ENCODE data around the gene RHEX.
"Not testable (repeated sequence)": the region's sequence is repeated elsewhere in the genome, so short reads cannot be mapped to it uniquely, and the experiment has no call there.

The RHEX gene, protein sequence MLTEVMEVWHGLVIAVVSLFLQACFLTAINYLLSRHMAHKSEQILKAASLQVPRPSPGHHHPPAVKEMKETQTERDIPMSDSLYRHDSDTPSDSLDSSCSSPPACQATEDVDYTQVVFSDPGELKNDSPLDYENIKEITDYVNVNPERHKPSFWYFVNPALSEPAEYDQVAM

DNA sequence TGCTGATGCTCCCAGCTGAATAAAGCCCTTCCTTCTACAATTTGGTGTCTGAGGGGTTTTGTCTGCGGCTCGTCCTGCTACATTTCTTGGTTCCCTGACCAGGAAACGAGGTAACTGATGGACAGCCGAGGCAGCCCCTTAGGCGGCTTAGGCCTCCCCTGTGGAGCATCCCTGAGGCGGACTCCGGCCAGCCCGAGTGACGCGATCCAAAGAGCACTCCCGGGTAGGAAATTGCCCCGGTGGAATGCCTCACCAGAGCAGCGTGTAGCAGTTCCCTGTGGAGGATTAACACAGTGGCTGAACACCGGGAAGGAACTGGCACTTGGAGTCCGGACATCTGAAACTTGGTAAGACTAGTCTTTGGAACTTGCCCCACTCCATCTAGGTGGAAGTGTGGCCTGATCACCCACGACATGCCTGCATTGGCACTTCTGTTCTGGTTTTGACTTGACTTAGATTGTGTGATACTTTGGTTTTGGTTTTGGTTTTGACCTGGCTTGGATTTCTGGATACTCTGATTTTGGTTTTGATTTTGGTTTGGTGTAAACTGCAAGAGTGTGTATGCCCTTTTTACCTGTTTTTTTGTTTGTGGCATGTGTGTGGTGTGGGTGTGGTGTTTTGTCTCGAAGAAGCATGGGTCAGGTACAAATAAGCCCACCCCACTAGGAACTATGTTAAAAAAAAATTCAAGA, at the start of gene RHEX:
TSS of gene RHEX (plus strand) at position 255 of the 692 bp plus-strand sequence. CDS start 44,656 bp downstream, outside the sequence.
- Mint-ChIP-seq H3K27me3 (ENCODE audit: low read depth) (peaks cover 30% of the 10 kb centered on the region), H3K4me1 (ENCODE audit: low read depth) (peaks cover 39% of the 10 kb centered on the region), H3K4me3 (peak within 1 kb of the TSS; percentile 35), H3K27ac (peak within 1 kb of the TSS; percentile 69)
- not testable (repeated sequence) for H3K9me3 Mint-ChIP-seq; H3K36me3 Mint-ChIP-seq (ENCODE audit: low read depth)

- Mint-ChIP-seq H3K36me3 (ENCODE audit: low read depth) (no peaks in the 10 kb centered on the region), H3K27me3 (ENCODE audit: low read depth) (peaks cover 7% of the 10 kb centered on the region), H3K4me1 (ENCODE audit: low read depth) (peaks cover 7% of the 10 kb centered on the region), H3K9me3 (no peaks in the 10 kb centered on the region), H3K4me3 (no peak overlapping the region), H3K27ac (no peak overlapping the region)
Observed at GRCh38 chr1:206003854-206004800, 48.8 kb upstream of the RHEX start.

- Mint-ChIP-seq H3K27ac (no peak overlapping the region), H3K9me3 (no peaks in the 10 kb centered on the region), H3K4me1 (ENCODE audit: low read depth) (peaks cover 7% of the 10 kb centered on the region), H3K4me3 (no peak overlapping the region), H3K36me3 (ENCODE audit: low read depth) (no peaks in the 10 kb centered on the region), H3K27me3 (ENCODE audit: low read depth) (peaks cover 7% of the 10 kb centered on the region)
Observed at GRCh38 chr1:206004826-206005225, 48.1 kb upstream of the RHEX start.

DNA sequence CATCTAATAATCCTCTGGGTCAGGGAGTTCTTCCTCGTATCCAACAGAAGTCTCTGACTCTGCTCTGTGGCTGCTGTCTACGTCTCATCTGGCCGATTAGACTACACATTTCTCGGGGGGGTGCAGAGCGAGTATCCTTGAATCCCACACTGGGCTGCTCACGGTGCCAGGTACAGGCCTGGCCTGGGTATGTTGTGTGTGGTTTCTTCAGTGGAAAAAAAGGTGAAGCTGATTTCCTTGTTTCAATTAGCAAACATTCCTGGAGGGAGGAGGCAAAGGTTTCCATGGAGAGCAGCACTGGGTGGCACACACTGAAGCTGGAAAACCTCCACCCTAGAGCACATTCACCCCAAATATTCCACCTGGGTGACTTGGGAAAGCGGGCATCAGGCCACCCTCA, 47.7 kb upstream of the RHEX start:
- Mint-ChIP-seq H3K27me3 (ENCODE audit: low read depth) (peaks cover 7% of the 10 kb centered on the region), H3K4me3 (no peak overlapping the region), H3K4me1 (ENCODE audit: low read depth) (peaks cover 7% of the 10 kb centered on the region), H3K27ac (no peak overlapping the region), H3K36me3 (ENCODE audit: low read depth) (no peaks in the 10 kb centered on the region), H3K9me3 (no peaks in the 10 kb centered on the region)

GRCh38 chr1:206005778-206006180, 47.2 kb upstream of the RHEX start:
- H3K4me1 Mint-ChIP-seq (ENCODE audit: low read depth), result peaks cover 7% of the 10 kb centered on the region
- H3K36me3 Mint-ChIP-seq (ENCODE audit: low read depth), result no peaks in the 10 kb centered on the region
- no peak overlapping the region for H3K27ac Mint-ChIP-seq
- no peak overlapping the region for H3K4me3 Mint-ChIP-seq
- no peaks in the 10 kb centered on the region for H3K9me3 Mint-ChIP-seq
- H3K27me3 Mint-ChIP-seq (ENCODE audit: low read depth), result peaks cover 7% of the 10 kb centered on the region

- Mint-ChIP-seq H3K27ac (no peak overlapping the region), H3K4me1 (ENCODE audit: low read depth) (peaks cover 8% of the 10 kb centered on the region), H3K27me3 (ENCODE audit: low read depth) (peaks cover 7% of the 10 kb centered on the region), H3K4me3 (no peak overlapping the region), H3K9me3 (no peaks in the 10 kb centered on the region), H3K36me3 (ENCODE audit: low read depth) (no peaks in the 10 kb centered on the region)
Observed at GRCh38 chr1:206006946-206007345, 46.0 kb upstream of the RHEX start.

GRCh38 chr1:206010060-206010459, 42.9 kb upstream of the RHEX start:
- H3K4me1 Mint-ChIP-seq (ENCODE audit: low read depth), result peaks cover 18% of the 10 kb centered on the region
- H3K9me3 Mint-ChIP-seq, result no peaks in the 10 kb centered on the region
- no peak overlapping the region for H3K4me3 Mint-ChIP-seq
- no peaks in the 10 kb centered on the region for H3K36me3 Mint-ChIP-seq (ENCODE audit: low read depth)
- H3K27ac Mint-ChIP-seq, result no peak overlapping the region
- H3K27me3 Mint-ChIP-seq (ENCODE audit: low read depth), result peaks cover 7% of the 10 kb centered on the region

DNA sequence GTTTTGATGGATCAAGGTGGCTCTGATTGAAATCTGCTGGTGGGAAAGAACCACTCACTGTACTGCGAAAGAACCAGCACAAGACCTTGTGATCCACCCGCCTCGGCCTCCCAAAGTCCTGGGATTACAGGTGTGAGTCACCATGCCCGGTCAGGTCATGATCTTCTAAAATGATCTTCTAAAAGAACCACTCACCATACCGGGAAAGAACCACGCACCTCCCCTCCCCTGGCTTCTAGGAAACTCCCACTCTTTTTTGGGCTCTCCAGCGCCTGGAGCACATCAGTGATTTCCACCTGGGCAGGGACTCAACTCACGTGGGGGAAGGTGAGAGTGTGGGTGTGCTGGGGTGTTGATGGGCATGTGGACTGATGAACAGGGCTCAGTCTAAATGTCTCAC, 41.9 kb upstream of the RHEX start:
- peaks cover 17% of the 10 kb centered on the region for H3K4me1 Mint-ChIP-seq (ENCODE audit: low read depth)
- no peak overlapping the region for H3K4me3 Mint-ChIP-seq
- no peaks in the 10 kb centered on the region for H3K36me3 Mint-ChIP-seq (ENCODE audit: low read depth)
- no peak overlapping the region for H3K27ac Mint-ChIP-seq
- peaks cover 7% of the 10 kb centered on the region for H3K27me3 Mint-ChIP-seq (ENCODE audit: low read depth)
- no peaks in the 10 kb centered on the region for H3K9me3 Mint-ChIP-seq

- H3K27me3 Mint-ChIP-seq (ENCODE audit: low read depth), result peaks cover 5% of the 10 kb centered on the region
- H3K27ac Mint-ChIP-seq, result no peak overlapping the region
- H3K4me1 Mint-ChIP-seq (ENCODE audit: low read depth), result peaks cover 16% of the 10 kb centered on the region
- no peaks in the 10 kb centered on the region for H3K9me3 Mint-ChIP-seq
- no peak overlapping the region for H3K4me3 Mint-ChIP-seq
- H3K36me3 Mint-ChIP-seq (ENCODE audit: low read depth), result no peaks in the 10 kb centered on the region
Observed at GRCh38 chr1:206012086-206012859, 40.7 kb upstream of the RHEX start.

- no peak overlapping the region for H3K27ac Mint-ChIP-seq
- H3K27me3 Mint-ChIP-seq (ENCODE audit: low read depth), result peaks cover 13% of the 10 kb centered on the region
- H3K9me3 Mint-ChIP-seq, result no peaks in the 10 kb centered on the region
- H3K4me1 Mint-ChIP-seq (ENCODE audit: low read depth), result peaks cover 16% of the 10 kb centered on the region
- no peak overlapping the region for H3K4me3 Mint-ChIP-seq
- H3K36me3 Mint-ChIP-seq (ENCODE audit: low read depth), result peaks cover 1% of the 10 kb centered on the region
Observed at GRCh38 chr1:206013026-206013795, 39.8 kb upstream of the RHEX start.

GRCh38 chr1:206014601-206015000, 38.4 kb upstream of the RHEX start:
- H3K4me3 Mint-ChIP-seq, result no peak overlapping the region
- peaks cover 24% of the 10 kb centered on the region for H3K27me3 Mint-ChIP-seq (ENCODE audit: low read depth)
- H3K9me3 Mint-ChIP-seq, result no peaks in the 10 kb centered on the region
- H3K36me3 Mint-ChIP-seq (ENCODE audit: low read depth), result peaks cover 1% of the 10 kb centered on the region
- H3K27ac Mint-ChIP-seq, result no peak overlapping the region
- H3K4me1 Mint-ChIP-seq (ENCODE audit: low read depth), result peaks cover 16% of the 10 kb centered on the region

DNA sequence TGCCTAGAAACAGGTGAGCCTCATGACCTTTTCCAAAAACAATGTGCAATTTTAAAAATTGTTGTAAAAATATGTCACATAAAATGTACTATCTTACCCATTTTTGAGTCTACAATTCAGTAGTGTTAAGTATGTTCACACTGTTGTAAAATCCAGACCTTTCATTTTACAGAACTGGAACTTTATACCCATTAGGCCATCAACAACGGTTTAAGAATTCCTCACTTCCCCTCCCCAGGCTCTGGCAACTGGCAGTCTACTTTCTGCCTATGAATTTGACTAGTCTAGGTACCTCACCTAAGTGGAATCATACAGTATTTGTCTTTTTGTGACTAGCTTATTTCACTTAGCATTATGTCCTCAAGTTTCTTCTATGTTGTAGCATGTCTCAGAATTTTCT, 37.9 kb upstream of the RHEX start:
- Mint-ChIP-seq H3K36me3 (ENCODE audit: low read depth) (peaks cover 1% of the 10 kb centered on the region), H3K27ac (no peak overlapping the region), H3K4me3 (no peak overlapping the region), H3K4me1 (ENCODE audit: low read depth) (peaks cover 16% of the 10 kb centered on the region), H3K27me3 (ENCODE audit: low read depth) (peaks cover 24% of the 10 kb centered on the region), H3K9me3 (no peaks in the 10 kb centered on the region)

DNA sequence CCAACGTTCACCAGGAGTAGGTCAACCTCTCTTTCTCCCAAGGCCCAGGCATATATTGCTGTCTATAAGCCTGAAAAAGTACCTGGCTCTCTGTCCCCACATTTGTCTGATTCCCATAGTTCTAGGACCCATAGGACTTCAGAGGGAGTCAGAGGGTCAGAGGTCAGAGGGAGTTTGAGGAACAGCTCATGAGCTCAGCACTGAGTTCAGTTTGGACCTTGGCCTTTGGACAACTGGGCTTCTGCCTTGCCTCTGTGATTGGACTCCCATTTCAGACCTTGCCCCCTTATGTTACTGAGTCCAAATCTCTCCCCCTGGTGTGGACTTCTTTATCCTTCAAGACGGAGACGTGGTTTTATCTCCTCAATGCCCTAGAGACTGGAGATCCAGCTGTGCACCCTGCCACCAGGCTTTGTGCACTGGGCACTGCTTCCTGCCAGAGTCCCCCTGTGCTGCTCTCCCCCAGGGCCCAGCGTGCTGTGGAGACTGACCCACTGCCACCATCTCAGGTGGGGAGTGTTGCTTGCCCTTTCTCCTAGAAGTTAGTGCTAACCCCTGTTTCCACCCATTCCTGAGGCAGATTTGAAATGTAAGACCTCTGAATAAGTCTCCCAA, 32.5 kb upstream of the RHEX start:
- peaks cover 43% of the 10 kb centered on the region for H3K27me3 Mint-ChIP-seq (ENCODE audit: low read depth)
- no peaks in the 10 kb centered on the region for H3K4me1 Mint-ChIP-seq (ENCODE audit: low read depth)
- no peaks in the 10 kb centered on the region for H3K9me3 Mint-ChIP-seq
- no peak overlapping the region for H3K27ac Mint-ChIP-seq
- peaks cover 1% of the 10 kb centered on the region for H3K36me3 Mint-ChIP-seq (ENCODE audit: low read depth)
- no peak overlapping the region for H3K4me3 Mint-ChIP-seq
